Stimulated activated memory B cell treated with anti-CD40 and anti-IgM and Interleukin-4, amounts not matched to agents 10 μg/mL and 1 μg/mL and 100 μg/mL, for 72 hours (primary cell): Measurements from ENCODE around the gene PEAK1.

Source experiments
- ATAC-seq: fragments of 150-1000 bp; cut with Tn5 transposase; 2 replicates; pipeline ENCODE4 v1.10.0; 2021
- H3K27ac Mint-ChIP-seq: one replicate; pipeline ENCODE4 v1.8.0; 2022; ENCODE audit warnings: mild to moderate bottlenecking, mixed read lengths
- H3K27me3 Mint-ChIP-seq: one replicate; pipeline ENCODE4 v1.8.0; 2022; ENCODE audit warnings: mixed read lengths
- H3K36me3 Mint-ChIP-seq: one replicate; pipeline ENCODE4 v1.8.0; 2022; ENCODE audit warnings: mixed read lengths
- H3K4me1 Mint-ChIP-seq: one replicate; pipeline ENCODE4 v1.8.0; 2022; ENCODE audit warnings: mixed read lengths
- H3K4me3 Mint-ChIP-seq: one replicate; pipeline ENCODE4 v1.8.0; 2022; ENCODE audit warnings: mild to moderate bottlenecking, moderate library complexity, mixed read lengths
- H3K9me3 Mint-ChIP-seq: one replicate; pipeline ENCODE4 v1.8.0; 2022; ENCODE audit warnings: mixed read lengths

Gene PEAK1

GRCh38 chr15:77361456-77361855 is 58.4 kb downstream of the PEAK1 start:
- Mint-ChIP-seq H3K27ac (no peak overlapping the region), H3K4me3 (no peak overlapping the region), H3K27me3 (no peaks in the 10 kb centered on the region), H3K9me3 (peaks cover 3% of the 10 kb centered on the region), H3K36me3 (peaks cover 38% of the 10 kb centered on the region), H3K4me1 (peaks cover 6% of the 10 kb centered on the region)
- no peak for ATAC-seq

- no peaks in the 10 kb centered on the region for H3K27me3 Mint-ChIP-seq
- no peak overlapping the region for H3K4me3 Mint-ChIP-seq
- peaks cover 15% of the 10 kb centered on the region for H3K4me1 Mint-ChIP-seq
- H3K27ac Mint-ChIP-seq, result no peak overlapping the region
- H3K9me3 Mint-ChIP-seq, result peaks cover 2% of the 10 kb centered on the region
- H3K36me3 Mint-ChIP-seq, result peaks cover 25% of the 10 kb centered on the region
- no peak for ATAC-seq
These were observed 61.2 kb downstream of the PEAK1 start for GRCh38 chr15:77358545-77359240.

- H3K27me3 Mint-ChIP-seq, result no peaks in the 10 kb centered on the region
- H3K4me3 Mint-ChIP-seq, result no peak overlapping the region
- H3K27ac Mint-ChIP-seq, result no peak overlapping the region
- no peak for ATAC-seq
- no peaks in the 10 kb centered on the region for H3K9me3 Mint-ChIP-seq
- H3K4me1 Mint-ChIP-seq, result peaks cover 16% of the 10 kb centered on the region
- H3K36me3 Mint-ChIP-seq, result peaks cover 13% of the 10 kb centered on the region
These were observed 63.6 kb downstream of the PEAK1 start for GRCh38 chr15:77356305-77356704.

- Mint-ChIP-seq H3K4me1 (peaks cover 16% of the 10 kb centered on the region), H3K27ac (no peak overlapping the region), H3K9me3 (no peaks in the 10 kb centered on the region), H3K27me3 (no peaks in the 10 kb centered on the region), H3K36me3 (peaks cover 7% of the 10 kb centered on the region), H3K4me3 (no peak overlapping the region)
- no peak for ATAC-seq
These were observed 64.6 kb downstream of the PEAK1 start for GRCh38 chr15:77355321-77355720.

- no peak for ATAC-seq
- H3K27me3 Mint-ChIP-seq, result no peaks in the 10 kb centered on the region
- H3K36me3 Mint-ChIP-seq, result peaks cover 7% of the 10 kb centered on the region
- no peaks in the 10 kb centered on the region for H3K9me3 Mint-ChIP-seq
- H3K4me1 Mint-ChIP-seq, result peaks cover 16% of the 10 kb centered on the region
- H3K27ac Mint-ChIP-seq, result no peak overlapping the region
- H3K4me3 Mint-ChIP-seq, result no peak overlapping the region
These were observed 65.8 kb downstream of the PEAK1 start for GRCh38 chr15:77354063-77354462.

- Mint-ChIP-seq H3K4me1 (peaks cover 9% of the 10 kb centered on the region), H3K27me3 (no peaks in the 10 kb centered on the region), H3K9me3 (no peaks in the 10 kb centered on the region), H3K4me3 (no peak overlapping the region), H3K36me3 (peaks cover 2% of the 10 kb centered on the region), H3K27ac (no peak overlapping the region)
- ATAC-seq, result no peak
These were observed 67.0 kb downstream of the PEAK1 start for GRCh38 chr15:77352887-77353286.

GRCh38 chr15:77350792-77351191 is 69.1 kb downstream of the PEAK1 start:
- Mint-ChIP-seq H3K4me3 (no peak overlapping the region), H3K27ac (no peak overlapping the region), H3K36me3 (peaks cover 9% of the 10 kb centered on the region), H3K9me3 (no peaks in the 10 kb centered on the region), H3K27me3 (no peaks in the 10 kb centered on the region), H3K4me1 (peaks cover 9% of the 10 kb centered on the region)
- no peak for ATAC-seq

- Mint-ChIP-seq H3K4me1 (peaks cover 9% of the 10 kb centered on the region), H3K9me3 (no peaks in the 10 kb centered on the region), H3K27ac (no peak overlapping the region), H3K4me3 (no peak overlapping the region), H3K27me3 (no peaks in the 10 kb centered on the region), H3K36me3 (peaks cover 15% of the 10 kb centered on the region)
- ATAC-seq, result no peak
These were observed 70.2 kb downstream of the PEAK1 start for GRCh38 chr15:77349666-77350065.

GRCh38 chr15:77348511-77348910 is 71.4 kb downstream of the PEAK1 start:
- Mint-ChIP-seq H3K9me3 (no peaks in the 10 kb centered on the region), H3K4me1 (no peaks in the 10 kb centered on the region), H3K27ac (no peak overlapping the region), H3K36me3 (peaks cover 19% of the 10 kb centered on the region), H3K27me3 (no peaks in the 10 kb centered on the region), H3K4me3 (no peak overlapping the region)
- no peak for ATAC-seq

GRCh38 chr15:77347197-77347596 is 72.7 kb downstream of the PEAK1 start:
- H3K27me3 Mint-ChIP-seq, result no peaks in the 10 kb centered on the region
- peaks cover 22% of the 10 kb centered on the region for H3K36me3 Mint-ChIP-seq
- H3K27ac Mint-ChIP-seq, result no peak overlapping the region
- ATAC-seq, result no peak
- no peaks in the 10 kb centered on the region for H3K4me1 Mint-ChIP-seq
- H3K9me3 Mint-ChIP-seq, result peaks cover 1% of the 10 kb centered on the region
- no peak overlapping the region for H3K4me3 Mint-ChIP-seq

- Mint-ChIP-seq H3K27ac (no peak overlapping the region), H3K36me3 (peaks cover 28% of the 10 kb centered on the region)
These were observed 73.5 kb downstream of the PEAK1 start for GRCh38 chr15:77346245-77347036.

GRCh38 chr15:77342807-77343206 is 77.1 kb downstream of the PEAK1 start:
- ATAC-seq, result no peak
- Mint-ChIP-seq H3K27ac (no peak overlapping the region), H3K4me3 (no peak overlapping the region), H3K36me3 (peaks cover 34% of the 10 kb centered on the region), H3K27me3 (no peaks in the 10 kb centered on the region), H3K9me3 (peaks cover 4% of the 10 kb centered on the region), H3K4me1 (no peaks in the 10 kb centered on the region)

More at GRCh38 chr15:77346245-77347036, 73.5 kb downstream of the PEAK1 start:
- Mint-ChIP-seq H3K27me3 (no peaks in the 10 kb centered on the region), H3K4me1 (no peaks in the 10 kb centered on the region), H3K4me3 (no peak overlapping the region), H3K9me3 (peaks cover 4% of the 10 kb centered on the region)
- no peak for ATAC-seq

- ATAC-seq, result no peak
These were observed 79.7 kb downstream of the PEAK1 start for GRCh38 chr15:77340245-77340644.

GRCh38 chr15:77336006-77336405 is 83.9 kb downstream of the PEAK1 start:
- Mint-ChIP-seq H3K27me3 (no peaks in the 10 kb centered on the region), H3K4me1 (peaks cover 5% of the 10 kb centered on the region), H3K27ac (no peak overlapping the region), H3K4me3 (no peak overlapping the region), H3K36me3 (peaks cover 2% of the 10 kb centered on the region), H3K9me3 (no peaks in the 10 kb centered on the region)
- ATAC-seq, result no peak

More at GRCh38 chr15:77340245-77340644, 79.7 kb downstream of the PEAK1 start:
- H3K9me3 Mint-ChIP-seq, result peaks cover 4% of the 10 kb centered on the region
- peaks cover 25% of the 10 kb centered on the region for H3K36me3 Mint-ChIP-seq
- no peak overlapping the region for H3K27ac Mint-ChIP-seq
- peaks cover 5% of the 10 kb centered on the region for H3K4me1 Mint-ChIP-seq
- no peaks in the 10 kb centered on the region for H3K27me3 Mint-ChIP-seq
- no peak overlapping the region for H3K4me3 Mint-ChIP-seq

GRCh38 chr15:77335298-77335697 is 84.6 kb downstream of the PEAK1 start:
- H3K27me3 Mint-ChIP-seq, result no peaks in the 10 kb centered on the region
- ATAC-seq, result no peak
- no peak overlapping the region for H3K27ac Mint-ChIP-seq
- H3K36me3 Mint-ChIP-seq, result no peaks in the 10 kb centered on the region
- H3K4me1 Mint-ChIP-seq, result peaks cover 5% of the 10 kb centered on the region
- H3K4me3 Mint-ChIP-seq, result no peak overlapping the region
- H3K9me3 Mint-ChIP-seq, result no peaks in the 10 kb centered on the region

- H3K9me3 Mint-ChIP-seq, result no peaks in the 10 kb centered on the region
- no peaks in the 10 kb centered on the region for H3K36me3 Mint-ChIP-seq
- H3K4me1 Mint-ChIP-seq, result peaks cover 5% of the 10 kb centered on the region
- ATAC-seq, result no peak
- no peaks in the 10 kb centered on the region for H3K27me3 Mint-ChIP-seq
- no peak overlapping the region for H3K27ac Mint-ChIP-seq
- no peak overlapping the region for H3K4me3 Mint-ChIP-seq
These were observed 86.7 kb downstream of the PEAK1 start for GRCh38 chr15:77333166-77333565.
